ENCODE measurements around the gene SUCLG2. TPM values are rescaled to one million over a fixed set of nuclear protein-coding genes. Genes with fewer than 3 reads are reported as not detected.
A peak's percentile ranks its signal among the peaks of the same experiment; 100 is the strongest.

Gene SUCLG2
- total RNA-seq, 2 experiments from 2014 or later: 53.3 to 57.8 TPM

GRCh38 chr3:67349551-67350174 is 304.7 kb downstream of the SUCLG2 start:
- peak; percentile 69 for DNase-seq
- Mint-ChIP-seq H3K36me3 (peaks cover 3% of the 10 kb centered on the region), H3K9me3 (peaks cover 7% of the 10 kb centered on the region), H3K27me3 (peaks cover 5% of the 10 kb centered on the region), H3K27ac (no peak overlapping the region), H3K4me1 (ENCODE audit: low read depth) (peaks cover 12% of the 10 kb centered on the region), H3K4me3 (no peak overlapping the region)
- CTCF ChIA-PET: interaction anchor here (0.9 to 1.2 kb wide), 2 partner anchors 21 to 236 kb away, joined by 3 to 4 read pairs; no protein-coding TSS in a partner anchor
- intact Hi-C loops (cut with micrococcal nuclease): loop anchor here (1.0 to 5.0 kb wide), 6 partner anchors 13 to 351 kb away; partner anchors contain the start of gene KBTBD8
- POLR2A ChIA-PET: no interaction called here

GRCh38 chr3:67346081-67346480 is 308.3 kb downstream of the SUCLG2 start:
- H3K9me3 Mint-ChIP-seq: peaks cover 27% of the 10 kb centered on the region
- CTCF ChIA-PET: no interaction called here
- DNase-seq: no peak
- peaks cover 3% of the 10 kb centered on the region for H3K36me3 Mint-ChIP-seq
- no peak overlapping the region for H3K27ac Mint-ChIP-seq
- POLR2A ChIA-PET: no interaction called here
- H3K27me3 Mint-ChIP-seq: peaks cover 2% of the 10 kb centered on the region
- peaks cover 12% of the 10 kb centered on the region for H3K4me1 Mint-ChIP-seq (ENCODE audit: low read depth)
- no peak overlapping the region for H3K4me3 Mint-ChIP-seq
- intact Hi-C loops (cut with micrococcal nuclease): loop anchor here (5.0 kb wide), 1 partner anchor 329 kb away; no protein-coding TSS in a partner anchor

- ChIA-PET CTCF (no interaction called here), POLR2A (no interaction called here)
- Mint-ChIP-seq H3K9me3 (peaks cover 40% of the 10 kb centered on the region), H3K36me3 (peaks cover 7% of the 10 kb centered on the region), H3K27ac (no peak overlapping the region), H3K4me1 (ENCODE audit: low read depth) (peaks cover 3% of the 10 kb centered on the region), H3K4me3 (no peak overlapping the region), H3K27me3 (peaks cover 8% of the 10 kb centered on the region)
- intact Hi-C loops (cut with micrococcal nuclease): no loop called here
- DNase-seq: no peak
These were observed 318.6 kb downstream of the SUCLG2 start for GRCh38 chr3:67335813-67336212.

GRCh38 chr3:67334588-67334987 is 319.8 kb downstream of the SUCLG2 start:
- intact Hi-C loops (cut with micrococcal nuclease): loop anchor here (1.0 kb wide), 1 partner anchor 15 kb away; no protein-coding TSS in a partner anchor
- Mint-ChIP-seq H3K4me3 (no peak overlapping the region), H3K27me3 (peaks cover 8% of the 10 kb centered on the region), H3K36me3 (peaks cover 7% of the 10 kb centered on the region), H3K4me1 (ENCODE audit: low read depth) (peaks cover 4% of the 10 kb centered on the region), H3K27ac (no peak overlapping the region), H3K9me3 (peaks cover 28% of the 10 kb centered on the region)
- ChIA-PET POLR2A (no interaction called here), CTCF (no interaction called here)
- DNase-seq: no peak

- Mint-ChIP-seq H3K4me3 (no peak overlapping the region), H3K27me3 (peaks cover 8% of the 10 kb centered on the region), H3K4me1 (ENCODE audit: low read depth) (peaks cover 11% of the 10 kb centered on the region), H3K9me3 (no peaks in the 10 kb centered on the region), H3K36me3 (no peaks in the 10 kb centered on the region), H3K27ac (no peak overlapping the region)
- peak; percentile 51 for DNase-seq
- POLR2A ChIA-PET: no interaction called here
- intact Hi-C loops (cut with micrococcal nuclease): loop anchor here (1.0 to 5.0 kb wide), 2 partner anchors 20 to 33 kb away; no protein-coding TSS in a partner anchor
- CTCF ChIA-PET: interaction anchor here (1.0 to 1.1 kb wide), 2 partner anchors 20 to 216 kb away, joined by 3 read pairs; no protein-coding TSS in a partner anchor
These were observed 325.1 kb downstream of the SUCLG2 start for GRCh38 chr3:67329358-67329757.

GRCh38 chr3:67327582-67327981 is 326.8 kb downstream of the SUCLG2 start:
- intact Hi-C loops (cut with micrococcal nuclease): loop anchor here (5.0 kb wide), 1 partner anchor 35 kb away; no protein-coding TSS in a partner anchor
- Mint-ChIP-seq H3K36me3 (no peaks in the 10 kb centered on the region), H3K27me3 (peaks cover 8% of the 10 kb centered on the region), H3K27ac (no peak overlapping the region), H3K4me1 (ENCODE audit: low read depth) (peaks cover 11% of the 10 kb centered on the region), H3K9me3 (no peaks in the 10 kb centered on the region), H3K4me3 (no peak overlapping the region)
- ChIA-PET POLR2A (no interaction called here), CTCF (interaction anchor here (0.7 kb wide), 1 partner anchor 278 kb away, joined by 3 read pairs; no protein-coding TSS in a partner anchor)
- DNase-seq: no peak

GRCh38 chr3:67325231-67325630 is 329.2 kb downstream of the SUCLG2 start:
- H3K36me3 Mint-ChIP-seq: no peaks in the 10 kb centered on the region
- H3K27me3 Mint-ChIP-seq: no peaks in the 10 kb centered on the region
- CTCF ChIA-PET: no interaction called here
- peaks cover 5% of the 10 kb centered on the region for H3K9me3 Mint-ChIP-seq
- no peak overlapping the region for H3K27ac Mint-ChIP-seq
- H3K4me3 Mint-ChIP-seq: no peak overlapping the region
- H3K4me1 Mint-ChIP-seq (ENCODE audit: low read depth): peaks cover 11% of the 10 kb centered on the region
- intact Hi-C loops (cut with micrococcal nuclease): loop anchor here (5.0 kb wide), 1 partner anchor 37 kb away; no protein-coding TSS in a partner anchor
- POLR2A ChIA-PET: no interaction called here
- no peak for DNase-seq

Measured in activated CD4-positive, alpha-beta memory T cell treated with anti-CD3 and anti-CD28 coated beads for 36 hours (primary cell).